Measurements from ENCODE around the gene ADM2.
"Not testable (repeated sequence)": the region's sequence is repeated elsewhere in the genome, so short reads cannot be mapped to it uniquely, and the experiment has no call there.

The ADM2 gene

GRCh38 chr22:50481440-50482106 is at the start of gene ADM2:
Gene ADM2, plus strand, starts transcription at chr22:50481543. Its CDS starts 305 bp downstream, at chr22:50481848.
- peak; percentile 74 for DNase-seq

- DNase-seq = no peak
These were observed 49.0 kb upstream of the ADM2 start for GRCh38 chr22:50432131-50432876.

DNA sequence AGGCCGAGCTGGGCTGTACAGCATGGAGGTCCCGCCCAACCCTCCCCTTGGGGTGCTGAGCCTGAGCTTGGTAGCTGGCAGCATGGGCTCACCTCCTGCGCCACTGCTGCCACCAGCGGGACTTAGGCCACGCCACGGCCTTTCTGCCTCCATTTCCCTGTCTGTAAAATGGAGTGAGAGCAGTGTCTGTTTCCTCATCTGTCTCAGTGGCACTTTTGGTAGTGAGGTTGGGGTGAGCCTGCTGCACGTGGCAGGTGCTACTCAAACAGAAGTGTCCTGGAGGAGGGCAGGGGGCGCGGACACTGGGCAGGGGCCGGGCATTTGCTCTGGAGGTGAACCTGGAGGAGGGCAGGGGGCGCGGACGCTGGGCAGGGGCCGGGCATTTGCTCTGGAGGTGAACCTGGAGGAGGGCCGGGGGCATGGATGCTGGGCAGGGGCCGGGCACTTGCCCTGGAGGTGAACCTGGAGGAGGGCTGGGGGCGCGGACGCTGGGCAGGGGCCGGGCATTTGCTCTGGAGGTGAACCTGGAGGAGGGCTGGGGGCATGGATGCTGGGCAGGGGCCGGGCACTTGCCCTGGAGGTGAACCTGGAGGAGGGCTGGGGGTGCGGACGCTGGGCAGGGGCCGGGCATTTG is 48.3 kb upstream of the ADM2 start:
- not testable (repeated sequence) for DNase-seq

- no peak for DNase-seq
These were observed 46.5 kb upstream of the ADM2 start for GRCh38 chr22:50434849-50435248.

DNA sequence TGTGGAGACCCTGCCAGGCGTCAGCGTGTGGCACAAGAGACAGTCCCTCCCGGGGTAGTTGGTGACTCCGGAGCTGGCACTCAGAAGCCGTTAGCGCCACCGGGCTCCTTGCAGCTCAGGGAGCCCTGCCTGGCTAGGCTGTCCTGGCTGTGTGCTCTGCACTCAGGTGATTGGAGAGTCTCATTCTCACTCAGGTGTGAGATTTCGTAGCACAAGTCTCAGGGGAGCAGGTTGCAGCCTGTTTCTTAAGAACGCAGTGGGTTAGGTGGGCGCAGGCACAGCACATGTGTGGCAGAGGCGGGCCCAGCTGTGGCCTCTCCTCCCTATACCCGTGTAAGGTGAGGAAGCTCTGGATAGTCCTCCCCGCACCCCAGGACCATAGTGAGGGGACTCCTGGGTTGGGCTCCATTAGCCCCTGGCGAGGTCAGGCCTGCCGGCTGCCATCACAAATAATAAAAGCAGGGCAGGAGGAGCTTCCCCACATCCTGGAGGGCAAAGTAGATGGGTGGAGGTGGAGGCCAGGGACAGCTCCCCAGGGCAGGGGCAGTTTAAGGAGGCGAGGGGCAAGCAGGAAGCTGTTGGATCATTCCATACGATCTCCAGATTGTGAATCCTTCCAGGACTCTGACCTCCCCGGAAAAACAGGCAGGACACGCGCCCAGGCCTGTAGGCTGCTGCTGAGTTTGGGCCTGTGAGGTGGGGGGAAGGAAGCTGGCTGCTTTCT is 45.9 kb upstream of the ADM2 start:
- DNase-seq = no peak

DNA sequence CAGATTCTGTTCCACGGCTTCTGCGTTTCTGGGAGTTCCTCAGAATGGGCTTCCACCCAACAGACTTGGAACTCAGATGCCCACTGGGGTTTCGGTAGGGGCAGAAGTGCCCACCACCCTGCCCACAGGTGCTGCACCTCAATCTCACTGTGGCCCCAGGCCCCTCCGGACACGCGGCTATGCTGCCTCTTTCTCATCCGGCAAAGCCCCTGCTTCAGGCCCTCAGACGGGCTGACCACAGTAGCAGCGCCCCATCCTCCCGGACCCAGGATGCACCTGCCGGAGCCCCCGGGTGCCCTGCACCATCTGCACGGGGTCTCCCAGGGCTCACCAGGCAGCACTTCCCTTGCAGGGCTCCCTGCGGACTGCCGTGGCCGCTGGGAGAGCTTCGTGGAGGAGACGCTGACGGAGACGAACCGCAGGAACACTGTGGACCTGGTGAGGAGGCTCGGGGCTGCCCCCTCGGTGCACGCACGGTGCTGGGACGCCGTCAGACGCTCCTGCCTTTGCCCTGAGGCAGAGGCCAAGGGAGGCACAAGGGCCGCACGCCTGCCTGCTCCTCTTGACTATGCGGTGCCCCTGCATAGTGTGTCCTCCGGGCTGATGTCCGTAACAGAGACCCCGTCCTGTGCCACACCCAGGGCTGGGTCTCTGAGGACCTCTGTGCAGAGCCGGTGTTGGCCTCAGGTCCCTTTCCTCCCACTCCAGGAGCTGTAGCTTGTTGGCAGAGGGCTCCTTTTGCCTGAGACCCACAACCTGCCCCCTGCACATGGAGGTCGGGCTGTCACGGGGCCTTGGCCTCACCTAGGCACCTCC is 45.1 kb upstream of the ADM2 start:
- DNase-seq = peak; percentile 10

DNA sequence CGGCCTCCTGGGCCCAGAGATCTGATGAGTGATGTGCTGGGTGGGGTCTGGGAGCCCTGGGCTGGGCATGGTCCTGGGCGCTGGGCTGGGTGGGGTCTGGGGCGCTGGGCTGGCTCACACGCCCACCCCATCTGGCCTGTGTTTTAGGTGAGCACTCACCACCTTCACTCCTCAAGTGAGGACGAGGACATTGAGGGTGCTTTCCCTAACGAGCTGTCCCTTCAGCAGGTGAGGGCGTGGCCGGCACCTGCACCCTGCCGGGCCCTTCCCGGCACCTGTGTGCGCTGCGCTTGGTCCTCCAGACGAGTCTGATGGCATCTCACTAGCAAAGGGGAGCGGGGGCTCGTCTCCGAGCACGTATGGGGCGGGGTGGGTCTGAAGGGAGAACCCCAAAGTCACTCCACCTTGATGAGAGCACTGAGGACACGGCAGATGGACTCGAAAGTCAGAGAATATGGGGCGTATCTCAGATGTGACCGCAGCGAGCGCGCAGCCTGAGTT is 44.5 kb upstream of the ADM2 start:
- no peak for DNase-seq

- DNase-seq = no peak
These were observed 43.6 kb upstream of the ADM2 start for GRCh38 chr22:50437511-50438304.

DNA sequence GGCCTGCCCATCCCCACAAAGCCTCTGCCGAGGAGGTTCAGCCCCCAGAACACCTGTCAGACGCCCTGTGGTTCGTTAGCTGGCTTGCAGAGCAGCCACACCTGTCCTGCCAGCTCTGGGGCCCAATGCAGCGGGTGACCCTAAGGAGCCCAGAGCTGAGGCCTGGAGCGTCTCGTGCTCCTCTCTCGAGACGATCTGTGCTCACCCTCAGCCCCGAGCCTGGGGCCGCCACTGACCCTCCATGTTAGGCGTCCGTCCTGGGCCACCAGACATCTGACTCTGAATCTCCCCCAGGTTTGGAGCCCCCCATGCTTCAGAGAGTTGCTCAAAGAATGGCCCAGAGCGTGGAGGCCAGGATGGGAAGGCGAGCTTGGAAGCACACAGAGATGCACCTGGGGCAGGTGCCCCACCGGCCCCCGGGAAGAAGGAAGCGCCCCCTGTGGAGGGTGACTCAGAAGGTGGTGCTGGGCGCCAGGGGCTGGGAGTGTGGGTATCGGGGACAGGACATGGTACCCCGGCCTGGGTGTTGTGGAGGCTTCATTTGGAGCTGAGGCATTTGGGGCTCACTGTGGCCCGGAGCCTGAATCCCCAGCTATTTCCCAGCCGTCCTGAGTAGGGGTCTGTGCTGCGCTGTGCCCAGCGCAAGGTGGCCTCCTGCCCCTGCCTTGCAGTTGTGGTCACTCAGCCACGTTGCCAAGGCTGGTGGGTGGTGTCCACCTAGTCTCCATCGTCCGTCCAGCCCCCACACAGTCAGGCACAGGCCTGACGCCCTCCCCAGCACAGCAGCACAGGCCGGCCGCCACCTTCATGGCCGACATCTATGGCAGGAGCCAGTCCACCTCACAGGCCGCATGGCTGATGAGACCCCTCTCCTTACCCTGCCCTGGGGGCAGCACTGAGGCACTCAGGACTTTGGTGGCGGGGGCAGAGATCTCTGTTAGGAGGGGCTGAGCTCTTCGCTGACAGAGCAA is 42.8 kb upstream of the ADM2 start:
- peak; percentile 10 for DNase-seq

GRCh38 chr22:50439314-50439870 is 42.0 kb upstream of the ADM2 start:
- DNase-seq = peak; percentile 10

GRCh38 chr22:50439871-50440331 is 41.4 kb upstream of the ADM2 start:
- DNase-seq = no peak

DNA sequence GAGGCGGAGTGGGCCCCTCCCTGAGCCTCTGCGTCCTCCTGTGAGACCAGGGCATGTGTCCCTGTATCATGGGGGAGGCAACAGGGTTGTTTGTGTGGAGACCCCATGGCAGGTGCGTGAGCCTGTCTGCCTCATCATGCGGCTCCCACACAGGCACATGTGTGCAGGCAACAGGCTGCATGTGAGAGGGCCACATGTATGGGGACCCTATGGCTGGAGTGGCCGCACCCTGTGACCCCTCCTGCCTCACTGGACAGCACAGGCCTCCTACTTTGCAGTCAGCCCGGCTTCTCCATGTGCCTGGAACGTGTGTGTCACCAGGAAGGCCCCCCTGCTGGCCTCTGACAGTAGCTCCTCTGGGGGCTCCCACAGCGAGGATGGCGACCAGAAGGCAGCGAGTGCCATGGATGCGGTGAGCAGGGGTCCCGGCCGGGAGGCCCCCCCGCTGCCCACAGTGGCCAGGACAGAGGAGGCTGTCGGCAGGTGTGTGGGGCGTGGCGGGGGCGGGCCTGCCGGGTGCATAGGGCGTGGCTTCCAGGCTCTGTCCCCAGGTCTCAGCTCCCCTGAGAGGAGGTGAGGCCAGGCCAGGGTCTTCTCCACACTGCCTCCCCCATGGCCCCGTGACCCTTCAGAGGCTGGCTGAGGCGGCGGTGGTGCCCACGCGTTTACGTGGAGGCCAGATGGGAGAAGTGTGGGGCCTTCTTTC is 40.6 kb upstream of the ADM2 start:
- DNase-seq = peak; percentile 11

DNA sequence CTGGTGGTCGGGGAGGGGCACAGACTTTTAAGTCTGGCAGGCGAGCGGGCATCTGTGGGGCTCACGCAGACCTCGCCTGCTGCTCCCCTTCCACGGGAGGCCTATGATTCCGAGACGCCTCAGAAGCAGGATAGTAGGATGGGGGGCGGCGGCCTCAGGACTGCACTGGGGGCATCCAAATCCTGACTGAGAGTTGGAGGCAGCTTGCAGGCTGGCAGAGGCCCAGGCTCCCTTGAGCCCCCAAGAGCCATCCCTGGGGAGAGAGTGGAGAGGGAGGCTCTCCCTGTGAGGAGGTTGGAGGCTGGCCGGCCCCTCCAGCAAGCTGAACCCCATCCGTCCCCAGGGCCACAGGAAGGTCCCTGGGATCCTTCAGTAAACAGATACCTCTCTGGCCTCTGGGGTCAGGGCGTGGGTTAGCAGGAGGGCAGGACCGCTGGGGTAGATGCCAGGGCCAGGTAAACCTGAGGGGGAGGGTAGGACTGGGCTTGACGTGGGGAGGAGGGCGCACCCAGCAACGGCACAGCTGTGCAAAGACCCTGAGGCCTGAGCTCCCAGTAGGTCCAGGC is 39.8 kb upstream of the ADM2 start:
- DNase-seq = no peak

- DNase-seq = no peak
These were observed 38.1 kb upstream of the ADM2 start for GRCh38 chr22:50443197-50443596.

GRCh38 chr22:50443801-50444625 is 37.3 kb upstream of the ADM2 start:
- DNase-seq = no peak

DNA sequence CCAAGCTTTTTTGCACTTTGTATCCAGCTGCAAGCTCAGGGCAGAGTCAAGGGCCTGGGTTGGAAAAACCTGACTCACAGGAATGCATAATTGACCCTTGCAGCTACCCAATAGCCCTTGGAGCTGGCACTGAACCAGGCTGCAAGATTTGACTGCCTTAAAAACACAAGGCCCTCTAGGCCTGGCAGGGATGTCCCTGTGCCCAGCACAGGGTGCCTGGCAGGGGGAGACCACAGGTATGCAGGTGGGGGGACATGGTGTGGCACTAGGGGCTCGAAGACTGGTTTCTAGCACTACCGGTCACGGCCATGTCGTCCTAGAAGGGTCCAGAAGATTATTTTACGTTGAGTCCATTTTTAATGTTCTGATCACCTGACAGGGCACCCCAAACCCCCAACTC is 36.7 kb upstream of the ADM2 start:
- no peak for DNase-seq

DNA sequence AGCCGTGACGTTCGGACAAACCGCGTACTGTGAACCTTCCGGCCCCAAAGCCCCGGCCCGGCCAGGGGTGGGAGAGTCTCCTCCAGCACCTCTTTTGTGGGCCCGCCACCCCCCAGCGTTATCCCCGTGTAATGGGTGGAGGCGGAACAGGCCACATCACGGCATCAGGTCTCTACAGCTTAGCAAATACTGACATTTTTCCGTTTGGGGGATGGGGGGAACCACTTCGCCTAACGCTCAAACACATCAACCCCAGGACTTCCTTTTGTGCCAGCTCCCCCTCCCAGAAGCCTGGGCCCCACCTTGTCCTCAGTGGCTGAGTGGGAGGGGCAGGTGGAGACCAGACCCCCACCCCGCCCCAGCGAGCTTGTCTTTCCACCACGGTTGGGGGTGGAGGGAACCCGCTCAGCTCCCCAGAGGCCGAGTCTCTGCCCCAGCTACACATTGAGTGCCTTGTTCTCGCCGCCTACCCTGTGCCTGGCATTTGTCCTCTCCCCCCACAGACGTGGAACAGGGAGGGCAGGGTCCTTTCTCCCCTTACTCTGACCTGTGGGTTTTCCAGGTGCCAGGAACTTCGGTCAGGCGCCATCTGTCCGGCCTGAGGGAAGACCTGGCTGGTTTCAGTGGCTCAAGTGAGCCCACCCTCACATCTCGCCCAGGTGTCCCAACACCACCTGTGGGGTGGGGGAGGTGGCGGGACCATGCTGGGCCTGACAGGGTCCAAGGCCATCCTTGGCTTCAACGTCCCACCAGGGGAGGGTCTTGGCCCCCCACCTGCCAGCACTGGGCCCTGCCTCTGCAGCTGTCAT is 36.1 kb upstream of the ADM2 start:
- DNase-seq = no peak
